ENCODE data around the gene DDR1.
"Not testable (repeated sequence)": the region's sequence is repeated elsewhere in the genome, so short reads cannot be mapped to it uniquely, and the experiment has no call there.

DNA sequence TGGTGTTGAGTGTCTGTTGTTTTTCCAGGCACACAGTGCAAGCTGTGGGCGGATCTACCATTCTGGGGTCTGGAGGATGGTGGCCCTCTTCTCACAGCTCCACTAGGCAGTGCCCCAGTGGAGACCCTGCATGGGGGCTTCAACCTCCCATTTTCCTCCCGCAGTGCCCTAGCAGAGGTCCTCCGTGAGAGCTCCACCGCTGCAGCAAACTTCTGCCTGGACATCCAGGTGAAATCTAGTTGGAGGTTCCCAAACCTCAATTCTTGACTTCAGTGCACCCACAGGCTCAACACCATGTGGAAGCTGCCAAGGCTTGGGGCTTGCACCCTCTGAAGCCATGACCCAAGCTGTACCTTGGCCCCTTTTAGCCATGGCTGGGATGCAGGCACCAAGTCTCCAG is 24.6 kb upstream of the DDR1 start:
- TF ChIP-seq, protein P1, sequence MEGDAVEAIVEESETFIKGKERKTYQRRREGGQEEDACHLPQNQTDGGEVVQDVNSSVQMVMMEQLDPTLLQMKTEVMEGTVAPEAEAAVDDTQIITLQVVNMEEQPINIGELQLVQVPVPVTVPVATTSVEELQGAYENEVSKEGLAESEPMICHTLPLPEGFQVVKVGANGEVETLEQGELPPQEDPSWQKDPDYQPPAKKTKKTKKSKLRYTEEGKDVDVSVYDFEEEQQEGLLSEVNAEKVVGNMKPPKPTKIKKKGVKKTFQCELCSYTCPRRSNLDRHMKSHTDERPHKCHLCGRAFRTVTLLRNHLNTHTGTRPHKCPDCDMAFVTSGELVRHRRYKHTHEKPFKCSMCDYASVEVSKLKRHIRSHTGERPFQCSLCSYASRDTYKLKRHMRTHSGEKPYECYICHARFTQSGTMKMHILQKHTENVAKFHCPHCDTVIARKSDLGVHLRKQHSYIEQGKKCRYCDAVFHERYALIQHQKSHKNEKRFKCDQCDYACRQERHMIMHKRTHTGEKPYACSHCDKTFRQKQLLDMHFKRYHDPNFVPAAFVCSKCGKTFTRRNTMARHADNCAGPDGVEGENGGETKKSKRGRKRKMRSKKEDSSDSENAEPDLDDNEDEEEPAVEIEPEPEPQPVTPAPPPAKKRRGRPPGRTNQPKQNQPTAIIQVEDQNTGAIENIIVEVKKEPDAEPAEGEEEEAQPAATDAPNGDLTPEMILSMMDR (IDR thresholded peaks at IDR 0.05; ENCODE audit: low read depth, low read length) = not testable (repeated sequence)
- TF ChIP-seq POLR2A (IDR thresholded peaks at IDR 0.05; ENCODE audit: extremely low read depth, insufficient read length) = not testable (repeated sequence)

All from NB4 (cell line).